Measurements from ENCODE around the gene MACC1.

MACC1 gene

DNA sequence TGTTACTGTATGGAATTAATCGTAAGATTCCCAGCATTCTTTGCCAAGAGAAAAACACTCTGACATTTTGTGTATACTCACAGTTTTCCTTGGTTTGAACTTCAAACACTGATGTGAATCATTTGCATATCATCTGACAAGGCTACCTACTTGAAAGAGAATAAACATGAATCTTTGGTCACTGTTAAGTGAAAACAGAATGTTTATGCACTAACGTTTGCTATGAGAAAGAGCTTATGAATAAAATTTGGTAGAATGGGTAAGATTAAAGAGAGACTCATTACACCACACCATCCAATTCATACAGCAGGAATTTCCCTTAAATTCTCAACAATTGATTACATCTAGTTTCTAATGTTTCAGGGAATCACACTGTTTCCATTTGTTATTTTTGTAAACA, 46.6 kb downstream of the MACC1 start:
- TF ChIP-seq, protein P1, sequence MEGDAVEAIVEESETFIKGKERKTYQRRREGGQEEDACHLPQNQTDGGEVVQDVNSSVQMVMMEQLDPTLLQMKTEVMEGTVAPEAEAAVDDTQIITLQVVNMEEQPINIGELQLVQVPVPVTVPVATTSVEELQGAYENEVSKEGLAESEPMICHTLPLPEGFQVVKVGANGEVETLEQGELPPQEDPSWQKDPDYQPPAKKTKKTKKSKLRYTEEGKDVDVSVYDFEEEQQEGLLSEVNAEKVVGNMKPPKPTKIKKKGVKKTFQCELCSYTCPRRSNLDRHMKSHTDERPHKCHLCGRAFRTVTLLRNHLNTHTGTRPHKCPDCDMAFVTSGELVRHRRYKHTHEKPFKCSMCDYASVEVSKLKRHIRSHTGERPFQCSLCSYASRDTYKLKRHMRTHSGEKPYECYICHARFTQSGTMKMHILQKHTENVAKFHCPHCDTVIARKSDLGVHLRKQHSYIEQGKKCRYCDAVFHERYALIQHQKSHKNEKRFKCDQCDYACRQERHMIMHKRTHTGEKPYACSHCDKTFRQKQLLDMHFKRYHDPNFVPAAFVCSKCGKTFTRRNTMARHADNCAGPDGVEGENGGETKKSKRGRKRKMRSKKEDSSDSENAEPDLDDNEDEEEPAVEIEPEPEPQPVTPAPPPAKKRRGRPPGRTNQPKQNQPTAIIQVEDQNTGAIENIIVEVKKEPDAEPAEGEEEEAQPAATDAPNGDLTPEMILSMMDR (IDR thresholded peaks at IDR 0.05; ENCODE audit: low read depth, low read length, missing control alignments) = no peak
- no peak overlapping the region for H3K4me3 ChIP-seq (replicated peaks; ENCODE audit: low read depth, low read length)
- no peak for DNase-seq (ENCODE audit: extremely low read depth, low read depth)

DNA sequence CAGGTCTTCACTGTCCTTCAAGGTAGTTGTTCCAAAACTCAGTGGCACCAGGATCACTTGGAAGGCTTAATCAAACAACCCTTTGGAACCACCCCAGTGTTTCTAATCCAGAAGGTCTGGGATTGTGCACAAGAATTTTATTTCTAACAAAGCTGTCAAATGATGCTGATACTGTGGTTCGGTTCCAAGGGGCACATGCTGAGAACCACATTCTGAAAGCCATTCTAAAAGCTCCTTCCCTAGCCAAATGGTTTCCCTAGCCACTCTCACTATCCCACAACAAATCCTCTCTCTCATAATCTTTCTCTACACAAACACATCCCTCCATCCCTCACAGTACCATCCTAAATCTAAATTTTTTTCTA, 52.1 kb downstream of the MACC1 start:
- TF ChIP-seq, protein P1 (IDR thresholded peaks at IDR 0.05; ENCODE audit: low read depth, low read length, missing control alignments) = no peak
- DNase-seq (ENCODE audit: extremely low read depth, low read depth) = no peak
- H3K4me3 ChIP-seq (replicated peaks; ENCODE audit: low read depth, low read length) = no peak overlapping the region

DNA sequence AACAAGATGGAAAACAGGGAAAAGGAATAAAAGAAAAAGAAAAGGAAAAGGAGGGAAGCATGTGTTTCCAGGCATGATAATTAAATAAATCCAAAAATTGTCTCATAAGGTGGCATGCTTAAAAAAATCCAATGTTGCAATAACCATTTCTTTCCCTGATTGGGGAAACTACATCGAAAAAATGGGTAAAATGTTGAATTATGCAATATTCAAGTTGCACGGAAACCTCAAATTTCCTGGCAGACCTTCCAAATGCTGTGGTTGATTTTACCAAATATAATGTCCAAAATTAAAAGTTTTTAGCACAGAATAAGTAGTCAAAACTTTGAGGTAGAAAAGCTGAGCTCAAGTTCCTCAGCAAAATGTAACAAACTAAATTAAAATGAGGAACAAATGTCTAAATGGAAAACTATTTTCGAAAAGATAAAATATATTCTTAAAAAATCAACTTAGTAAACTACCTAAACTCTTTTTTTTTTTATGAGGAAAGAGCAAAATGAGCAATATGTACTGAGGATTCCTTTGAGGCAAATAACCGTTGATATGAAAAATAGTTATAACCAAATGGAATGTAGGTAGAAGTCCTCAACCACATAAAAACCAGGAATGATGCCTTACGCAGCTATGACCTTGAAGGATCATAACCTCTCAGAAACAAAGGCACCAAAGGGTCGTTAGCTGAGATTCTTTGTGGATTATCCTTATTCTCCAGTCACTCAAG, 52.6 kb downstream of the MACC1 start:
- TF ChIP-seq, protein P1 (IDR thresholded peaks at IDR 0.05; ENCODE audit: low read depth, low read length, missing control alignments) = no peak
- no peak overlapping the region for H3K4me3 ChIP-seq (replicated peaks; ENCODE audit: low read depth, low read length)
- DNase-seq (ENCODE audit: extremely low read depth, low read depth) = no peak

DNA sequence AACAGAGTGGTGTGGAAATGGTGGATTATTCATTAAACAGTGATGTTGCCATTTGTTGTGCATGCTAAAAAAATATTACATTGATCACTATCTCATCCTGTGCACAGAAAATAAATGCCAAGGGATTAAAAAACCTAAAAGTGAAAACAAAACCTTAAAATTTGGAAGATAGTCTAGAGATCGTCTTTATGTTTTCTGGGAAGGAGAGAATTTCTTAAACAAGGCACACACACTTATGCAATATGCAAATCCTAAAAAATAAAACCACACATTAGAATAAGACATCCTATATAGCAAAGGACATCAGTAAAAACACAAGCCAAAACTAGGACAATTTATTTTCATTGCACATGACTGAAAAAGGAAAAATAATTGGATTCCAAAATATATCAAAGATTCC, 54.5 kb downstream of the MACC1 start:
- no peak overlapping the region for H3K4me3 ChIP-seq (replicated peaks; ENCODE audit: low read depth, low read length)
- DNase-seq (ENCODE audit: extremely low read depth, low read depth) = no peak
- TF ChIP-seq, protein P1 (IDR thresholded peaks at IDR 0.05; ENCODE audit: low read depth, low read length, missing control alignments) = no peak

DNA sequence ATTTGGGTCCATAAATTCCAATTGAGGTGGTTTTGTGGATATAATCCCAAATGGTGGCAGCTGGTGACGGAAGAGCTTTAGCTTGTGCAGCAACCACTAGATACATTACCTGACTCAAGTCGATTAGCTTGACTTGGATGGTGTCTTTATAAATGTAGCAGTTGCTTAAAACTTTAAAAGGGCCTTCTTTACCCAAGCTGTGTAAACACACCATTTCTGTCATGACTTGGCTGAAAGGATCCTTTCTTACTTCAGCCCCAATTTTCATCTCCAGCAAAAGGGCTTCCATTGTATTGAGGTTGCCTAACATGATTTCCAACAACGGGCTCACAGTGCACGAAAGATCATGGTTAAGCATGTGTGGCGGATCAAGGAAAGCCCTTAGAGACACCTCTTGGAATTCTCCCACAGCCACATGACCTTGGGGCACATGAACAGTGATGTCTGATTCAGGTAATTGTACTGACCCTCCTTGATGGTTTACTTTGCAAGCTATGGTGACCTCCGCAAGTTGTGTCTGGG, 57.9 kb downstream of the MACC1 start:
- H3K4me3 ChIP-seq (replicated peaks; ENCODE audit: low read depth, low read length) = no peak overlapping the region
- DNase-seq (ENCODE audit: extremely low read depth, low read depth) = no peak
- TF ChIP-seq, protein P1 (IDR thresholded peaks at IDR 0.05; ENCODE audit: low read depth, low read length, missing control alignments) = no peak

DNA sequence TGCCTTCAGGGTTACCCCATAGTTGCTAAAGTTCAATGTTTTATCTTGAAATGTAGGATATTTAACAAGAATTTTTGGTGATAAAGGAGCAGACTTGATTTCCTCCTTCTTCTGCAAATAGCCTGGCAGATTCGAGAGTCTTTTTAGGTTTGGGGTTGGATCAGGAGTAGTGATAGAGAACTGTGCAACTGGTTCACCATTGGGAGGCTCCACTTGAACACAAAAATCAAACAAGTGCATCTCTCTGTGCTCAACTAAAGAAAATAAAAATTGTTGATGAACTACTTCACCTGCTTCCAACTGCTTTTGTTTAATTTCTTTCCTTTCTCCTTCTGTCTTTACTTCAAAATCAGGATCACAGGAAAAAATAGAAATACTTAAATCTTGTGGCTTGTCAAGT, 58.5 kb downstream of the MACC1 start:
- H3K4me3 ChIP-seq (replicated peaks; ENCODE audit: low read depth, low read length) = no peak overlapping the region
- DNase-seq (ENCODE audit: extremely low read depth, low read depth) = no peak
- TF ChIP-seq, protein P1 (IDR thresholded peaks at IDR 0.05; ENCODE audit: low read depth, low read length, missing control alignments) = no peak

DNA sequence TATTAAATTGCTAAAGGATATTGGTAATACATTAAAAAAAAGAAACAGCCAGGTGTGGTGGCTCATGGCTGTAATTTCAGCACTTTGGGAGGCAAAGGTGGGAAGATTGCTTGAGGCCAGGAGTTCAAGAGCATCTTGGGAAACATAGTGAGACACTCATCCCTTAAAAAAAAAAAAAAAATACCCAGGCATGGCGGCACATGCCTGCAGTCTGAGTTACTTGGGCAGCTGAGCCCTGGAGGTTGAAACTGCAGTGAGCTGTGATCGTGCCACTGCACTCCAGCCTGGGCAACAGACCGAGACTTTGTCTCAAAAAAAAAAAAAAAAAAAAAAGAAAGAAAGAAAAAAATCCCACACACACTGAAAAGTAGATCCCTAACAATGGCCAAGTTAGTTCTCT, 59.7 kb downstream of the MACC1 start:
- TF ChIP-seq, protein P1 (IDR thresholded peaks at IDR 0.05; ENCODE audit: low read depth, low read length, missing control alignments) = no peak
- DNase-seq (ENCODE audit: extremely low read depth, low read depth) = no peak
- H3K4me3 ChIP-seq (replicated peaks; ENCODE audit: low read depth, low read length) = no peak overlapping the region
